K562 (cell line): ENCODE data around the gene ADRA1B.

Experiments
- ARHGAP35 ChIP-seq: fragments of 450-650 bp; IDR thresholded peaks from 2 replicates; pipeline ENCODE4 v1.6.1; 2018; ENCODE audit not compliant: partially characterized antibody
- CREB1 ChIP-seq, 2 experiments: sonication (generic) in 1 of 2; formaldehyde crosslinking in 1 of 2; IDR thresholded peaks; 2 replicates each; pipeline versions ENCODE4 v1.6.1 to v1.8.0; 2012 to 2022; ENCODE audit warnings: inconsistent platforms in 1 of 2, mild to moderate bottlenecking in 1 of 2, missing genetic modification reagents in 1 of 2, moderate library complexity in 1 of 2
- KAT7 ChIP-seq: sonication (generic); formaldehyde crosslinking; IDR thresholded peaks from 2 replicates; pipeline ENCODE4 v1.8.0; 2022; ENCODE audit warnings: missing genetic modification reagents, mild to moderate bottlenecking, borderline replicate concordance
- KLF1 ChIP-seq: fragments of 450-650 bp; IDR thresholded peaks from 2 replicates; pipeline ENCODE4 v1.6.1; 2016; ENCODE audit warnings: missing genetic modification characterization, missing compliant biosample characterization
- POLR2A ChIP-seq: fragments of 450-650 bp; conservative IDR thresholded peaks from 2 replicates; pipeline ENCODE4 v1.6.1; 2016
- SAFB2 ChIP-seq: fragments of 200-400 bp; formaldehyde crosslinking; IDR thresholded peaks from 2 replicates; pipeline ENCODE4 v1.6.1; 2018; ENCODE audit warnings: borderline replicate concordance, low read length, low read depth, moderate library complexity; ENCODE audit not compliant: severe bottlenecking
- SP2 ChIP-seq: IDR thresholded peaks from 2 replicates; pipeline ENCODE4 v1.6.1; 2011; ENCODE audit warnings: mild to moderate bottlenecking, low read depth, low read length, moderate library complexity; ENCODE audit not compliant: poor library complexity, severe bottlenecking; ENCODE audit errors: extremely low read depth
- ZNF398 ChIP-seq: fragments of 250-450 bp; sonication (Bioruptor Pico); IDR thresholded peaks from 2 replicates; pipeline ENCODE4 v1.8.0; 2021; ENCODE audit warnings: moderate library complexity, mild to moderate bottlenecking, inconsistent platforms

- no peak for TF ChIP-seq SP2
- TF ChIP-seq SAFB2: no peak
- TF ChIP-seq KLF1 (tag): no peak
- no peak for TF ChIP-seq CREB1 (IDR thresholded peaks at IDR 0.05)
- no peak for TF ChIP-seq CREB1 (CRISPR knock-in tag; IDR thresholded peaks at IDR 0.05)
- TF ChIP-seq POLR2A: no peak
- no peak for TF ChIP-seq ZNF398 (CRISPR knock-in tag)
- TF ChIP-seq KAT7 (CRISPR knock-in tag): no peak
- TF ChIP-seq ARHGAP35: no peak
These were observed 4.9 kb upstream of the ADRA1B start for GRCh38 chr5:159911349-159911748.
